HepG2 (cell line): Measurements from ENCODE around the gene DDR1. TPM values are rescaled to one million over a fixed set of nuclear protein-coding genes. Genes with fewer than 3 reads are reported as not detected.

ENCODE experiments used
- ARNT2 ChIP-seq: sonication (generic); formaldehyde crosslinking; IDR thresholded peaks from 2 replicates; pipeline ENCODE4 v1.8.0; 2022; ENCODE audit warnings: mild to moderate bottlenecking, low read depth, missing genetic modification reagents, moderate library complexity
- ATF7-NPFF ChIP-seq: sonication (generic); formaldehyde crosslinking; IDR thresholded peaks from 2 replicates; pipeline ENCODE4 v1.8.1; 2023; ENCODE audit warnings: mild to moderate bottlenecking, low read depth, missing genetic modification reagents, moderate library complexity
- CBX2 ChIP-seq, 2 experiments: fragments of 200-600 bp in 1 of 2; sonication (generic); formaldehyde crosslinking in 1 of 2; IDR thresholded peaks; 2 replicates each; pipeline versions ENCODE4 v1.7.0 to v1.8.1; 2018 to 2022; ENCODE audit warnings: low read depth in 2 of 2, low read length in 1 of 2, mild to moderate bottlenecking in 1 of 2, missing genetic modification reagents in 1 of 2
- JDP2 ChIP-seq: sonication (generic); formaldehyde crosslinking; IDR thresholded peaks from 2 replicates; pipeline ENCODE4 v1.8.1; 2022; ENCODE audit warnings: missing genetic modification reagents, borderline replicate concordance
- KDM6A ChIP-seq: IDR thresholded peaks from 2 replicates; pipeline ENCODE4 v1.6.1; 2016; ENCODE audit warnings: low read depth
- KLF13 ChIP-seq: sonication (generic); formaldehyde crosslinking; IDR thresholded peaks from 2 replicates; pipeline ENCODE4 v1.4.0; 2020; ENCODE audit warnings: mild to moderate bottlenecking, missing genetic modification reagents
- MLXIP ChIP-seq: sonication (generic); formaldehyde crosslinking; IDR thresholded peaks from 2 replicates; pipeline ENCODE4 v1.9.0; 2021; ENCODE audit warnings: missing genetic modification reagents, borderline replicate concordance
- MXD4 ChIP-seq: IDR thresholded peaks from 2 replicates; pipeline ENCODE4 v1.6.1; 2016; ENCODE audit warnings: mild to moderate bottlenecking, missing biosample characterization, missing genetic modification reagents
- NFAT5 ChIP-seq: sonication (generic); formaldehyde crosslinking; IDR thresholded peaks from 2 replicates; pipeline ENCODE4 v1.4.0; 2020; ENCODE audit warnings: missing genetic modification reagents
- NFE2L1 ChIP-seq: sonication (generic); formaldehyde crosslinking; IDR thresholded peaks from 2 replicates; pipeline ENCODE4 v1.4.0; 2020; ENCODE audit warnings: missing genetic modification reagents, mild to moderate bottlenecking, borderline replicate concordance
- PITX1 ChIP-seq: sonication (generic); formaldehyde crosslinking; IDR thresholded peaks from 2 replicates; pipeline ENCODE4 v1.5.1; 2020; ENCODE audit warnings: mild to moderate bottlenecking, missing genetic modification reagents
- RBM22 ChIP-seq: fragments of 200-400 bp; formaldehyde crosslinking; optimal IDR thresholded peaks from 2 replicates; pipeline ENCODE3; 2017; ENCODE audit warnings: mild to moderate bottlenecking, low read length, moderate library complexity
- SETDB1 ChIP-seq: sonication (generic); formaldehyde crosslinking; IDR thresholded peaks from 2 replicates; pipeline ENCODE4 v1.5.1; 2020; ENCODE audit warnings: missing genetic modification reagents, mild to moderate bottlenecking, borderline replicate concordance
- SNRNP70 ChIP-seq: fragments of 200-400 bp; formaldehyde crosslinking; IDR thresholded peaks from 2 replicates; pipeline ENCODE4 v1.6.1; 2017; ENCODE audit warnings: mild to moderate bottlenecking, low read depth, low read length, moderate library complexity
- SP2 ChIP-seq: sonication (generic); formaldehyde crosslinking; IDR thresholded peaks from 2 replicates; pipeline ENCODE4 v1.5.1; 2020; ENCODE audit warnings: mild to moderate bottlenecking, missing genetic modification reagents
- XBP1 ChIP-seq: sonication (generic); formaldehyde crosslinking; IDR thresholded peaks from 2 replicates; pipeline ENCODE4 v1.5.0; 2020; ENCODE audit warnings: missing genetic modification reagents
- ZKSCAN5 ChIP-seq: sonication (generic); formaldehyde crosslinking; IDR thresholded peaks from 2 replicates; pipeline ENCODE4 v1.5.1; 2020; ENCODE audit warnings: mild to moderate bottlenecking, missing genetic modification reagents
- ZNF501 ChIP-seq: sonication (generic); formaldehyde crosslinking; IDR thresholded peaks from 2 replicates; pipeline ENCODE4 v1.5.1; 2020; ENCODE audit warnings: mild to moderate bottlenecking, moderate library complexity, missing genetic modification reagents
- ZNF674 ChIP-seq: sonication (generic); formaldehyde crosslinking; IDR thresholded peaks from 2 replicates; pipeline ENCODE4 v1.5.0; 2020; ENCODE audit warnings: low read depth, mild to moderate bottlenecking, missing genetic modification reagents
- ZSCAN21 ChIP-seq: sonication (generic); formaldehyde crosslinking; IDR thresholded peaks from 2 replicates; pipeline ENCODE4 v1.8.0; 2022; ENCODE audit warnings: mild to moderate bottlenecking, missing genetic modification reagents, moderate library complexity, borderline replicate concordance
- polyA plus RNA-seq, 8 experiments: library from polyadenylated mRNA; depleted of rRNA in 3 of 8; stranded (reverse) in 7 of 8; unstranded in 1 of 8; fragments of >200 nt; fragmentation: Illumina TruSeq in 4 of 8; extraction: Trizol in 4 of 8; gene quantifications; 2 replicates each; pipeline versions ENCODE4 v1.2.1 to v1.2.3, GENCODE V29; 2011 to 2016; ENCODE audit warnings: low read depth in 4 of 8, missing spikeins in 1 of 8, mixed read lengths in 1 of 8; ENCODE audit not compliant: insufficient read depth in 1 of 8
- total RNA-seq, 5 experiments: library from RNA; depleted of rRNA; stranded (reverse); fragments of >200 nt; fragmentation: Illumina TruSeq; extraction: Trizol; gene quantifications; 2 replicates each; pipeline ENCODE4 v1.2.3, GENCODE V29; 2016; ENCODE audit warnings: low read depth in 1 of 5
- TF ChIP-seq, protein P1 (sequence below): sonication (generic); formaldehyde crosslinking; IDR thresholded peaks from 2 replicates; pipeline ENCODE4 v1.4.0; 2020; ENCODE audit warnings: missing genetic modification reagents

Gene DDR1
- total and polyA plus RNA-seq, 2 of the 13 experiments (the other 11 are each of a cell fraction or from before 2014, with no cell fraction given) = 16.7 to 20.2 TPM

DNA sequence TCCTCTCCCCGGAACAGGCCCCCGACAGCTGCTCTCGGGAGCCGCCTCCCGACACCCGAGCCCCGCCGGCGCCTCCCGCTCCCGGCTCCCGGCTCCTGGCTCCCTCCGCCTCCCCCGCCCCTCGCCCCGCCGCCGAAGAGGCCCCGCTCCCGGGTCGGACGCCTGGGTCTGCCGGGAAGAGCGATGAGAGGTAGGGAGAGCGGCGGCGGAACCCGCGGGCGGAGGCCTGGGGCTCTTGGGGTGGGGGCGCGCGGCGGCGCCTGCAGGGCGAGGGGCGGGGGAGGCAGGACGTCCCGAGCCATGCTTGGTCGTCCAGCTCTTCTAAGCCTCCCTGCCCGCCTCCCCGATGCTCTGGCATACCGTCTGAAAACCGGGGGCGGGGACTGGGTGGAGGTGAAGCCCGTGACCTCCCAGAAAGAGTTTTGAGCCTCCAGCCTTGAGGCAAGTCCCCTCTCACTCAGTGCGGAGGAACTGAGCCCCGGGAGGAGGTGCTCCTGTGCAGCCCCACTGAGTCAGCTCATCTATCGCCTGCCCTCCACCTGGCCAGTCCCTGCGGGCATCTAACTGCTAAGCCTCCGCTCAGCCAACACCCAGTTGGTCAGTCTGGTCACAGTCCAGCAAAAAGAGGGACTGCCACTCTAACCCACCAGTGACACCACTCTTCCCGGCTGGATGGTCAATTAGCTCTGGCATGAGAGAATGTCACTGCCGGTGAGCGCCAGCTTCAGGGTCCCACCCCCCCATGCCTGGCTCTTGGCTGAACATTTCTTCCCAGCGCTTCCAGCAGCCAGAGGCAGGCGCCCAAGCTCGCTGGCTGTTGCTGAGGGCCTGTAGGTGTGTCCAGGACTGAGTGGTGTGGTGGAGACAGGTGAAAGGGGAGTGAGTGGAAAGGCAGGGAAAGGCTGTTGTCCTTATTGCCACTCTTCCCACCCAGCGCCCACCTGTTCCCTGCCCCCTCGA, 482 bp downstream of the DDR1 start (continued):
- no peak for TF ChIP-seq SNRNP70
- TF ChIP-seq ZNF674 (CRISPR knock-in tag) = no peak
- TF ChIP-seq XBP1 (CRISPR knock-in tag) = no peak
- no peak for TF ChIP-seq SETDB1
- TF ChIP-seq, protein P1, sequence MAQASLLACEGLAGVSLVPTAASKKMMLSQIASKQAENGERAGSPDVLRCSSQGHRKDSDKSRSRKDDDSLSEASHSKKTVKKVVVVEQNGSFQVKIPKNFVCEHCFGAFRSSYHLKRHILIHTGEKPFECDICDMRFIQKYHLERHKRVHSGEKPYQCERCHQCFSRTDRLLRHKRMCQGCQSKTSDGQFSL (CRISPR knock-in tag) = 0 out of 2 replicates have a peak, but pooled peaks have one; percentile 27
- no peak for TF ChIP-seq MXD4
- TF ChIP-seq NFE2L1 (CRISPR knock-in tag) = no peak
- TF ChIP-seq ATF7-NPFF (CRISPR knock-in tag) = no peak
- no peak for TF ChIP-seq ZKSCAN5
- TF ChIP-seq KDM6A (CRISPR knock-in tag) = no peak
- TF ChIP-seq ZNF501 (CRISPR knock-in tag) = peak; percentile 72
- TF ChIP-seq CBX2 (IDR thresholded peaks at IDR 0.05; ENCODE audit: low read depth, low read length) = no peak
- no peak for TF ChIP-seq CBX2 (CRISPR knock-in tag; IDR thresholded peaks at IDR 0.05; ENCODE audit: low read depth)
- TF ChIP-seq PITX1 = no peak
- no peak for TF ChIP-seq KLF13 (CRISPR knock-in tag)
- no peak for TF ChIP-seq ARNT2 (CRISPR knock-in tag)
- no peak for TF ChIP-seq ZSCAN21 (CRISPR knock-in tag)
- TF ChIP-seq SP2 (CRISPR knock-in tag) = no peak
- no peak for TF ChIP-seq JDP2
- TF ChIP-seq NFAT5 (CRISPR knock-in tag) = no peak
- TF ChIP-seq MLXIP (CRISPR knock-in tag) = no peak
- no peak for TF ChIP-seq RBM22
